A673 (cell line): ENCODE data around the gene DLG2.

ENCODE experiments used
- CTCF ChIP-seq: fragments of 300-800, 200-600 bp; sonication (generic); conservative IDR thresholded peaks from 2 replicates; pipeline ENCODE4 v1.5.1; 2017; ENCODE audit warnings: low read depth, mild to moderate bottlenecking, antibody characterized with exemption, low read length, moderate library complexity, mixed read lengths
- EZH2 ChIP-seq: fragments of 200-600 bp; sonication (generic); IDR thresholded peaks from 2 replicates; pipeline ENCODE4 v1.6.1; 2017; ENCODE audit warnings: borderline replicate concordance, low read depth, mild to moderate bottlenecking, mixed read lengths, antibody characterized with exemption, low read length; ENCODE audit not compliant: poor library complexity, severe bottlenecking

GRCh38 chr11:85385547-85385946 is 241.6 kb downstream of the DLG2 start:
- no peak for TF ChIP-seq EZH2
- no peak for TF ChIP-seq CTCF
